GM21381 (cell line): ENCODE data around the gene TNFAIP3.
"Not testable (repeated sequence)": the region's sequence is repeated elsewhere in the genome, so short reads cannot be mapped to it uniquely, and the experiment has no call there.

ENCODE experiments used
- ATAC-seq: cut with Tn5 transposase; IDR thresholded peaks from one replicate; pipeline ENCODE4 v1.9.1; 2021; ENCODE audit warnings: mild to moderate bottlenecking, moderate library complexity; ENCODE audit not compliant: unreplicated experiment

Gene TNFAIP3

GRCh38 chr6:137844327-137844726 is 22.7 kb upstream of the TNFAIP3 start:
- not testable (repeated sequence) for ATAC-seq

GRCh38 chr6:137844773-137845172 is 22.3 kb upstream of the TNFAIP3 start:
- ATAC-seq: not testable (repeated sequence)

- ATAC-seq: no peak
Observed at GRCh38 chr6:137845460-137845859, 21.6 kb upstream of the TNFAIP3 start.

DNA sequence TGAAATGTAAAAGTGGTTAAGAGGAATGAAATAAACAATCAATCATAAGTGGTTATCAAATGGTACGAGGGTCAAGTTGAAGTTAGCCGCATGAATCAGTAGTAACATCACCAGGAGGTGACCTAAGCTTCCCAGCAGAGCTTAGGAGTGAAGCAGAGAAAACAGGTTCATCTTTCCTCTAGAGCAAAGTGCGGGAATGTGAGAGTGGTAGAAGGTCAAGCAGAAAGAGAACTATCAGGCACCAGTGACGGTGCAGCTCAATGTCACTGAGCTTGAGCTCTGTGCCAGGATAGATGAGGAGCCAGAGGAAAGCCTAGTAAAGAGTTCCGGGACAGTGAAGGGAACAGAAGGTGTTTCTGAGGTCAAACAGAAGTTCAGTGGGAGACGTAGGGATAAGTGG is 20.8 kb upstream of the TNFAIP3 start:
- ATAC-seq: no peak

DNA sequence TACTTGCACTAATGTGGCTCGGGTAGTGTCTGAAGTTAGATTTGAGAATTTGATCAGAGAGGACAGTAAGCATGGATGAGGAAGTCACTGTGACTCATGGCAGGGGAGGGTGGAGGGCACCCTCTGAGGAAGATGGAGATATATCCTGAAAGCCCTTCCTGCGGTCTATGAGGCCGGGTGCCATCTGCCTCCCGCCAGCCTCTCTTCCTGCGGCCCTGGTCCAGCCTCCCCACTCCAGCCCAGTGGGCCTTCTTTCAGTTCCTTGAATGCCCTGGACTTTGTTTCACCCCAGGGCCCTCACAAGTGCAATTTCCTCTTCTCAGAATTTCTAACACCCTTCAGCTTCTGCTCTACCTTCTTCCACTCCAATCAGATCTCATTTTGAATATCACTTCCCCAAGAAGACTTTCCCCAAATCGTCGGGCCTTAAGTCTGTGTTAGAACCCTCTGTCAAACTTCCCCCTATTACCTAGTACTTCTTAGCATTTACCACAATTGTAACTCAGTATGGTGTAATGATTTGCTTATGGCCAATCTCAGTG is 20.2 kb upstream of the TNFAIP3 start:
- peak; percentile 46 for ATAC-seq

GRCh38 chr6:137847748-137848147 is 19.3 kb upstream of the TNFAIP3 start:
- ATAC-seq: no peak

- ATAC-seq: no peak
Observed at GRCh38 chr6:137848672-137849071, 18.4 kb upstream of the TNFAIP3 start.

DNA sequence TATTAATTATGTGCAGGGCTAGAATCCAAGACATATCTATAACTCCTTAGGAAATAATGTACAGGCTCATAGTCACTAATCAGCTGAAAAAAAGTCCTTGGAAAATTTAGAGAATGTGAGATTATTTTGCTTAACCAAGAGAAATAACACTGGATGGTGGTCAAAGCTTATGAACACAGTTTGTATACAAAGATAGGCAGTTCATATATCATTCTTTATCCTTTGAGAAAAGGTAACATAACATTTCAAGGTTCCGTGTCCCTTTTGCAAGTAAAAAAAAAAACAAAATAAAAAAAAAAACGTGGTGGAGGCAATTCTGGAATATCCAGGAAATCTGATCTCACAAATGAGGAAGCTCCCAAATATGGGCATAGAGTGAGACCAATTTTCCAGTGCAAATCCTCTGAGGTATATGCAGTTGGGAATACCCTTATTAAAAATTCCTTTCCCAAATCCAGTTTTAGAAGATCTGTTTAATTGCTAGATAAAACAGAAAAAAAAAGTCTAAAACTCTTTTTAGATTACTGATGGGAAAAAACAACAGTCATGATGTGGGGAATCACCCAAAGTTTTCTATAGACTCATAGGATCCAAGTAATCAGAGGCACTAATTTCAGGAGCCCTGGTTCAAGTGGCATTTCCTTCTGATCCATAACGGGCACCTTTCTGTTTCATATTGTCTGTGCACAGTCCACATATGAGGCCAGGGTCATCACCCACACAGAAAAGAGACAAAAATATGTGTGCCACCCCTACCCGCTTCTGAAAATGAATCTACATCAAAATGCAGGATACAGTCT is 17.7 kb upstream of the TNFAIP3 start:
- ATAC-seq: no peak

- no peak for ATAC-seq
Observed at GRCh38 chr6:137849981-137850714, 16.9 kb upstream of the TNFAIP3 start.

DNA sequence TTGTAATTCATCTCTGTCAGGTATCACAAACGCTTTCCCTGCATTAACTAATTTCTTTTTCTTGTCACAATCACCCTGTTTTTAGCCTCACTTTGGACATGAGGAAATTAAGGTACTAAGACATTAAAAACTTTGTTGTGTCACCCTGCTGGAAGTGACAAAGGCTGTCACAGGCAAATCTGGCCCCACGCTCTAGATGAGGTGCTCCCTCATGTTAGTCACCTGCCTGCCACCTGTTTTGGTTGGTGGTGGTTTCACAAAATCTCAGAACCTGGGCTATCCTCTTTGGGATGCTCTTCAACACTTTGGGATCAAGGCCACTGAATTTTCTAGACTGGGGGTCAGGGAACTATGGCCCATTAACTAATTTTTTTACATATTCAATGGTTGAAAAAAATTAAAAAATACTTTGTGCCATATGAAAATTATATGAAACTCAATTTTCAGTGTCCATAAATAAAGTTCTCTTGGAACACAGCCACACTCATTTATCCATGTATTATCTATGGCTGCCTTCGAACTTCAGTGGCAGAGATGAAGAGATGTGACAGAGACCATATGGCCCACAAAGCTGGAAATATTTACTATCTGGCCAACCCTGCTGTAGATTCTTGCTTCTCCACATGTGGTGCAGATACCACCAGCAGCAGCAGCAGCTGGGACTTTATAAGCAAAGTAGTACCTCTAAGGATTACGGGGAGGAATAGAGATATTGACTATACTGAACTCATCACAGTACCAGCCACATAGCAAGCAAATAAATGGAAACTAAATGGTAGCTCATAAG is 16.1 kb upstream of the TNFAIP3 start:
- no peak for ATAC-seq

- ATAC-seq: no peak
Observed at GRCh38 chr6:137851669-137852068, 15.4 kb upstream of the TNFAIP3 start.

GRCh38 chr6:137852346-137852745 is 14.7 kb upstream of the TNFAIP3 start:
- no peak for ATAC-seq

DNA sequence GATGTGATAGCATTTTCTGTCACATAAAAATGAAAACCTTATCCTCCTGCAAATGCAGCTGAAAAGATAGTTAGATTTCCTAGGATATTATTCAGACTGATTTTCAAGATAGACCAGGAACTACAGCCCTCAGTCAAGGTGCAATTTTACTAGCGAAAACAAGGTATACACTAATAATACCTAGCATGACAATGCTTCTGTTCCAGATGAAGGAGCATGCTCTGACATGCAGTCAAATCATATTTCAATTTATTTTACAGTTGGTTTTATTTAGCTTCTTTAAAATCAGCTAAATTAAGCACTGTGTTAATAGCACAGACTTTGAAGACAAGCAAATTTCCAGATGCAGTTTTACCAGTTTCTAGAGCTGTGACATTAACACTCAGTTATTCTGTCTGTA is 14.2 kb upstream of the TNFAIP3 start:
- no peak for ATAC-seq

DNA sequence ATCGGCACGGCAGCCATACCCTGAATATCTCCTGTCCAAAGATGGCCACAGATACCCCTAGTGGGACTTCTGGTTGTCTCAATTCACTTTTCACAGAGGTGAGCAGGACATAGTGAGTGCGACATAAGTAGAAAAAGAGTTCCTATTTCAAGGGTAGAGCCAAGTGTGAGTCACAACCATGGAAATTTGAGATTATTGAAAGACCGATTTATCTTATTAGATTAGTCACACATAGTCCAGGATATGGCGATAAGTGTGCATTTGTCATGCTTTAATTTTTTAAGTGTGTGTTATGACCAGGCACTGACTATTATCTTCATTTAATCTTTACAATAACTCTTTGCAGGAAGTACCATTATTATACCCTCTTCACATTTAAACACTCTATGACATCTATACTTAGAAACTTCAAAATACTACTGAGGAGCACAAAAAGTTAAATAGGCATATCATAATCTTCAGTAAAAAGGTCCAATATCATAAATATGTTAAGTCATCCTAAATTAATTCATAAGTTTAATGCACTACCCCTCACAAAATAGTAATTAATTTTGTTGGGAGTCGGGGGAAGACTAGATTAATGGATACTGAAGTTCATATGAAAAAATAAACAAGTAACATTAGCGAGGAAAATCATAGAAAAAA is 13.4 kb upstream of the TNFAIP3 start:
- no peak for ATAC-seq

DNA sequence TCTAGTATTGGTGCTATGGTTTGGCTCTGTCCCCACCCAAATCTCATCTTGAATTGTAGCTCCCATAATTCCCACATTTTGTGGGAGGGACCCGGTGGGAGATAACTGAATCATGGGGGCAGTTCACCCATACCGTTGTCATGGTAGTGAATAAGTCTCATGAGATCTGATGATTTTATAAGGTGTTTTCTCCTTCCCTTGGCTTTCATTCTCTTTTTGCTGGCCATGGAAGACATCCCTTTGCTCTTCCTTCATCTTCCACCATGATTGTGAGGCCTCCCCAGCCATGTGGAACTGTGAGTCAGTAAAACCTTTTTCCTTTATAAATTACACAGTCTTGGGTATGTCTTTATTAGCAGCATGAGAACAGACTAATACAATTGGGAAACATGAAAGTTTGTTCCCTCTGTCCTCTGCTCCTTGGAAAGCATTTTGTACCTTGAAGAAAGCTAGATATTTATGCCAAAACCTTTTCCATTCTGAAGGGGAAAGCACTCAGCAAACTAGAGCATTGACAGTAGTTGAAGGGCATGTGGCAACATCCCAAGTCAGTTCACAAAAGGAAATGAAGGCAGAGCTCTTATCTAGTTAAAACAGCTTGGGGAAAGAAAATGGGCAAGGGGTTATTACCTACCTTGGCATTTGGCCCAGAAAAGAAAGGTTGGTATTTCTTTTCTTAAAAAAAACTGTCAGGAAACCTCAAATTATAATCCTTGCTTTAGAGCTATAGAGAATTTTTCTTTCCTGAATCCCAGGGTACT is 10.7 kb upstream of the TNFAIP3 start:
- no peak for ATAC-seq

DNA sequence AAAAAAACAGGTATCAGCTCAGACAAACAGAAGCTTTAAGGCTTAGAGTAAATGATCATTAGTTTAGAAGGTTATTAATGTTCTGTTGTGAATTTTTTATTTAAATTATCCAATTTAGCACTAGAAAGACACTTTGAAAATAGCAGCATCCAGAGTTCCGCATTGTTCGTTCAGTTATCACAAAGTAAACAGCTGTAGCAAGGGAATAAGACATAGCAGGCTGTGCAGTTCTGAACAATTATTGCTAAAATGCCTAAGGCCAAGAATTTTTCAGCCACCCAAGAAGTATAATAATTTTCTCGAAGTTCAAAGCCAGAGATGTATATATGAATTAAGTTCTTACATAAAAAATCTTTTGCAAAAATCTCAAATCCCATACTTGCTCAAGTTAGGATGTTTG is 8.0 kb upstream of the TNFAIP3 start:
- ATAC-seq: no peak

- ATAC-seq: no peak
Observed at GRCh38 chr6:137860394-137861005, 6.6 kb upstream of the TNFAIP3 start.

- no peak for ATAC-seq
Observed at GRCh38 chr6:137861550-137862337, 5.3 kb upstream of the TNFAIP3 start.
